ENCODE measurements around the gene SLC4A4.

- TF ChIP-seq CTCF (IDR thresholded peaks at IDR 0.05) (no peak), POLR2A (IDR thresholded peaks at IDR 0.05) (no peak)
Observed at GRCh38 chr4:71322425-71322824, 16.4 kb upstream of the SLC4A4 start.
